Measurements from ENCODE around the gene SPECC1L.

GRCh38 chr22:24333301-24333700 is 62.7 kb downstream of the SPECC1L start:
- TF ChIP-seq CTCF (IDR thresholded peaks at IDR 0.05) = no peak
- no peak for TF ChIP-seq EP300 (IDR thresholded peaks at IDR 0.05)
